ENCODE data around the gene KLHL29. TPM values are rescaled to one million over a fixed set of nuclear protein-coding genes. Genes with fewer than 3 reads are reported as not detected.

The KLHL29 gene
- total RNA-seq, 1 experiment from 2014 or later, result 2.4 TPM

- Mint-ChIP-seq H3K36me3 (ENCODE audit: insufficient read depth in 1 of 3, low read depth in 3 of 3) (peaks cover 0 to 3% (median 0%) of the 10 kb centered on the region in 3 experiments; a peak in 2 of 7 replicates), H3K4me3 (no peak overlapping the region), H3K9me3 (no peaks in the 10 kb centered on the region; a peak in 1 of 5 replicates), H3K4me1 (peaks cover 5 to 14% of the 10 kb centered on the region in 2 experiments), H3K27ac (peak overlapping the region in 1 of 3 experiments; percentile 32; a peak in 1 of 7 replicates), H3K27me3 (ENCODE audit: low read depth) (no peaks in the 10 kb centered on the region)
- Histone ChIP-seq H2AK5ac (ENCODE audit: insufficient read length, low read length) (no peak overlapping the region), H3K4me2 (ENCODE audit: insufficient read depth, insufficient read length, low read length) (no peak overlapping the region), H3K9me3 (ENCODE audit: control insufficient read depth, low read depth, low read length) (no peaks in the 10 kb centered on the region), H4K8ac (replicated peaks; ENCODE audit: insufficient read length, low read depth, low read length) (no peak overlapping the region), H2BK120ac (ENCODE audit: low read depth, low read length, poor library complexity, severe bottlenecking) (no peak overlapping the region), H2BK12ac (ENCODE audit: insufficient read length, low read depth, low read length) (no peak overlapping the region), H3K14ac (ENCODE audit: insufficient read depth, low read length) (no peak overlapping the region), H3K23ac (ENCODE audit: insufficient read length, low read depth, low read length) (no peak overlapping the region), H2BK15ac (ENCODE audit: low read depth, low read length) (no peak overlapping the region), H3K56ac (ENCODE audit: insufficient read length, low read depth, low read length) (no peak overlapping the region), H3K9ac (ENCODE audit: extremely low read depth, insufficient read length, low read length) (no peak overlapping the region), H3K27ac (ENCODE audit: insufficient read length, low read depth, low read length) (no peak overlapping the region), H3K4ac (ENCODE audit: low read depth, low read length) (no peak overlapping the region), H3K23me2 (ENCODE audit: insufficient read length, low read depth, low read length, poor library complexity, severe bottlenecking) (no peaks in the 10 kb centered on the region), H4K91ac (ENCODE audit: insufficient read length, low read depth, low read length) (no peak overlapping the region), H4K20me1 (ENCODE audit: control insufficient read depth, insufficient read depth, insufficient read length) (no peaks in the 10 kb centered on the region), H3T11ph (ENCODE audit: low read length) (no peak overlapping the region), H2AFZ (ENCODE audit: low read length) (no peak overlapping the region), H3K27me3 (ENCODE audit: insufficient read depth, low read length) (no peaks in the 10 kb centered on the region), H4K5ac (ENCODE audit: insufficient read length, low read depth, low read length) (no peak overlapping the region), H3K18ac (ENCODE audit: insufficient read length, low read depth, low read length) (no peak overlapping the region), H2BK20ac (ENCODE audit: low read depth, low read length, poor library complexity, severe bottlenecking) (no peak overlapping the region), H3K4me1 (ENCODE audit: insufficient read depth, low read length) (no peaks in the 10 kb centered on the region), H3K79me2 (ENCODE audit: insufficient read depth, low read length) (no peaks in the 10 kb centered on the region), H3K79me1 (ENCODE audit: insufficient read depth, low read depth, low read length, poor library complexity, severe bottlenecking) (no peaks in the 10 kb centered on the region), H2BK5ac (ENCODE audit: insufficient read length, low read length) (no peak overlapping the region)
- no CpG with 5 or more reads among the region's 31 CpGs for WGBS (ENCODE audit: extremely low coverage, insufficient read length, low lambda C conversion rate)
- TF ChIP-seq, protein P1, sequence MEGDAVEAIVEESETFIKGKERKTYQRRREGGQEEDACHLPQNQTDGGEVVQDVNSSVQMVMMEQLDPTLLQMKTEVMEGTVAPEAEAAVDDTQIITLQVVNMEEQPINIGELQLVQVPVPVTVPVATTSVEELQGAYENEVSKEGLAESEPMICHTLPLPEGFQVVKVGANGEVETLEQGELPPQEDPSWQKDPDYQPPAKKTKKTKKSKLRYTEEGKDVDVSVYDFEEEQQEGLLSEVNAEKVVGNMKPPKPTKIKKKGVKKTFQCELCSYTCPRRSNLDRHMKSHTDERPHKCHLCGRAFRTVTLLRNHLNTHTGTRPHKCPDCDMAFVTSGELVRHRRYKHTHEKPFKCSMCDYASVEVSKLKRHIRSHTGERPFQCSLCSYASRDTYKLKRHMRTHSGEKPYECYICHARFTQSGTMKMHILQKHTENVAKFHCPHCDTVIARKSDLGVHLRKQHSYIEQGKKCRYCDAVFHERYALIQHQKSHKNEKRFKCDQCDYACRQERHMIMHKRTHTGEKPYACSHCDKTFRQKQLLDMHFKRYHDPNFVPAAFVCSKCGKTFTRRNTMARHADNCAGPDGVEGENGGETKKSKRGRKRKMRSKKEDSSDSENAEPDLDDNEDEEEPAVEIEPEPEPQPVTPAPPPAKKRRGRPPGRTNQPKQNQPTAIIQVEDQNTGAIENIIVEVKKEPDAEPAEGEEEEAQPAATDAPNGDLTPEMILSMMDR (conservative IDR thresholded peaks at IDR 0.05), result no peak
- DNase-seq, result no peak
Observed at GRCh38 chr2:23690421-23691105, 305.6 kb downstream of the KLHL29 start.
